Activated CD8-positive, alpha-beta memory T cell treated with anti-CD3 and anti-CD28 coated beads, Interleukin-2, amount 10 ng/mL, durations not matched to agents 7 days and 5 days (primary cell): Measurements from ENCODE around the gene EVI5L. TPM values are rescaled to one million over a fixed set of nuclear protein-coding genes. Genes with fewer than 3 reads are reported as not detected.
A peak's percentile ranks its signal among the peaks of the same experiment; 100 is the strongest.

Source experiments
- ATAC-seq: fragments of 150-1000 bp; cut with Tn5 transposase; one replicate; pipeline ENCODE4 v1.10.0; 2021; ENCODE audit warnings: moderate library complexity
- CTCF ChIA-PET: fragments of 350-600 bp; sonication (Branson Sonifier 250); formaldehyde crosslinking; loops from one replicate; lab custom pipeline; 2021; ENCODE audit warnings: antibody characterized with exemption; lab: Charles Lee
- DNase-seq: peaks from one replicate; pipeline ENCODE4 v3.0.0-alpha.2; 2020
- H3K27ac Mint-ChIP-seq: one replicate; pipeline ENCODE4 v1.8.0; 2021; ENCODE audit warnings: mild to moderate bottlenecking, mixed read lengths
- H3K27me3 Mint-ChIP-seq: one replicate; pipeline ENCODE4 v1.8.0; 2021; ENCODE audit warnings: mixed read lengths
- H3K36me3 Mint-ChIP-seq: one replicate; pipeline ENCODE4 v1.8.0; 2021; ENCODE audit warnings: mild to moderate bottlenecking, mixed read lengths
- H3K4me1 Mint-ChIP-seq: one replicate; pipeline ENCODE4 v1.8.0; 2021; ENCODE audit warnings: mixed read lengths
- H3K4me3 Mint-ChIP-seq: one replicate; pipeline ENCODE4 v1.8.0; 2021; ENCODE audit warnings: mild to moderate bottlenecking, moderate library complexity, mixed read lengths
- H3K9me3 Mint-ChIP-seq: one replicate; pipeline ENCODE4 v1.8.0; 2022; ENCODE audit warnings: low read depth, mixed read lengths
- total RNA-seq, 2 experiments: library from RNA; stranded (reverse); gene quantifications; one replicate each; pipeline ENCODE4 v1.2.3, GENCODE V29; 2021

Gene EVI5L
- total RNA-seq, 2 experiments from 2014 or later, result 6.0 to 6.1 TPM

DNA sequence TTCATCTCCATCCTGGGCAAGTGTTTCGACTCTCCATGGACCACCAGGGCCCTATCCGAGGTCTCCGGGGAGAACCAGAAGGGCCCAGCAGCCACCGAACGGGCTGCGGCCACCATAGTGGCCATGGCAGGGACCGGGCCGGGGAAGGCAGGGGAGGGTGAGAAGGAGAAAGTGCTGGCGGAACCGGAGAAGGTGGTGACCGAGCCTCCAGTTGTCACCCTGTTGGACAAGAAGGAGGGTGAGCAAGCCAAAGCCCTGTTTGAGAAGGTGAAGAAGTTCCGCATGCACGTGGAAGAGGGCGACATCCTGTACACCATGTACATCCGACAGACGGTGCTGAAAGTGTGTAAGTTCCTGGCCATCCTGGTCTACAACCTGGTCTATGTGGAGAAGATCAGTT lies 68.9 kb downstream of the EVI5L start:
- CTCF ChIA-PET, result interaction anchor here (0.8 to 1.8 kb wide), 6 partner anchors 16 to 219 kb away, joined by 3 to 5 read pairs (median 4); partner anchors contain the start of genes SNAPC2 and TRAPPC5
- Mint-ChIP-seq H3K27ac (no peak overlapping the region), H3K9me3 (no peaks in the 10 kb centered on the region), H3K4me3 (no peak overlapping the region), H3K4me1 (peaks cover 12% of the 10 kb centered on the region), H3K36me3 (peaks cover 2% of the 10 kb centered on the region), H3K27me3 (peaks cover 6% of the 10 kb centered on the region)
- DNase-seq, result no peak
- no peak for ATAC-seq

DNA sequence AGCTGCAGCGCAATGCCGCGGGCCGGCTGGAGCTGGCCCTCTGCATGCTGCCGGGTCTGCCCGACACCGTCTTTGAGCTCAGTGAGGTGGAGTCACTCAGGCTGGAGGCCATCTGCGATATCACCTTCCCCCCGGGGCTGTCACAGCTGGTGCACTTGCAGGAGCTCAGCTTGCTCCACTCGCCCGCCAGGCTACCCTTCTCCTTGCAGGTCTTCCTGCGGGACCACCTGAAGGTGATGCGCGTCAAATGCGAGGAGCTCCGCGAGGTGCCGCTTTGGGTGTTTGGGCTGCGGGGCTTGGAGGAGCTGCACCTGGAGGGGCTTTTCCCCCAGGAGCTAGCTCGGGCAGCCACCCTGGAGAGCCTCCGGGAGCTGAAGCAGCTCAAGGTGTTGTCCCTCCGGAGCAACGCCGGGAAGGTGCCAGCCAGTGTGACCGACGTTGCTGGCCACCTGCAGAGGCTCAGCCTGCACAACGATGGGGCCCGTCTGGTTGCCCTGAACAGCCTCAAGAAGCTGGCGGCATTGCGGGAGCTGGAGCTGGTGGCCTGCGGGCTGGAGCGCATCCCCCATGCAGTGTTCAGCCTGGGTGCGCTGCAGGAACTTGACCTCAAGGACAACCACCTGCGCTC lies 69.8 kb downstream of the EVI5L start:
- peaks cover 18% of the 10 kb centered on the region for H3K4me1 Mint-ChIP-seq
- H3K36me3 Mint-ChIP-seq, result peaks cover 6% of the 10 kb centered on the region
- ATAC-seq (no peak), DNase-seq (no peak)
- CTCF ChIA-PET, result interaction anchor here (1.0 to 2.7 kb wide), 5 partner anchors 18 to 102 kb away, joined by 3 to 10 read pairs (median 3); partner anchors contain the start of genes SNAPC2 and TIMM44
- no peak overlapping the region for H3K27ac Mint-ChIP-seq
- peaks cover 2% of the 10 kb centered on the region for H3K27me3 Mint-ChIP-seq
- H3K4me3 Mint-ChIP-seq, result no peak overlapping the region
- no peaks in the 10 kb centered on the region for H3K9me3 Mint-ChIP-seq

DNA sequence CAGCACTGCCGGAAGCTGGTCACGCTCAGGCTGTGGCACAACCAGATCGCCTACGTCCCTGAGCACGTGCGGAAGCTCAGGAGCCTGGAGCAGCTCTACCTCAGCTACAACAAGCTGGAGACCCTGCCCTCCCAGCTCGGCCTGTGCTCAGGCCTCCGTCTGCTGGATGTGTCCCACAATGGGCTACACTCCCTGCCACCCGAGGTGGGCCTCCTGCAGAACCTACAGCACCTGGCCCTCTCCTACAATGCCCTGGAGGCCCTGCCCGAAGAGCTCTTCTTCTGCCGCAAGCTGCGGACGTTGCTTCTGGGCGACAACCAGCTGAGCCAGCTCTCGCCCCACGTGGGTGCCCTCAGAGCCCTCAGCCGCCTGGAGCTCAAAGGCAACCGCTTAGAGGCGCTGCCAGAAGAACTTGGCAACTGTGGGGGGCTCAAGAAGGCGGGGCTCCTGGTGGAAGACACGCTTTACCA lies 70.4 kb downstream of the EVI5L start:
- ATAC-seq, result no peak
- CTCF ChIA-PET, result interaction anchor here (1.3 to 2.7 kb wide), 6 partner anchors 17 to 219 kb away, joined by 3 to 11 read pairs (median 5); partner anchors contain the start of genes SNAPC2, TIMM44 and TRAPPC5
- DNase-seq, result no peak
- Mint-ChIP-seq H3K4me3 (no peak overlapping the region), H3K36me3 (peaks cover 8% of the 10 kb centered on the region), H3K4me1 (peaks cover 22% of the 10 kb centered on the region), H3K9me3 (no peaks in the 10 kb centered on the region), H3K27ac (no peak overlapping the region), H3K27me3 (peaks cover 2% of the 10 kb centered on the region)

DNA sequence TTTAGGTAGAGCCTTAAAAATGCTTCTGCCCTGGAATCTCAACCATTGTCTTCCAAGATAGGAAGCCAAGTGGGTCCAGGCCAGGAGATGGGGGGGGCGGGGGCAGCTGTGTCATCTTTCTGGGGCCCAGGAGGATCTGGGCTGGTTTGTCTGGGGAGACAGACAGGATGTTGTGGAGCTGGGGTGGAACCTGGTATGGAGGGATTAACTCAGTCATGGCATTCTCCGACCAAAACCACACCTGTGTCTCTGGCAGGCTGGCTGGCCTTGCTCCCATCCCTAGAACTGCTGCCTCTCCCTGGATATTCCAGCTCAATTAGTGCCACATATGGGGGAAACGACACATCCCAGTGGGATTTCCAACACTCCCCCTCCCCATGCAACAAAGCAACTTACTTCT lies 70.9 kb downstream of the EVI5L start:
- ATAC-seq (no peak), DNase-seq (no peak)
- Mint-ChIP-seq H3K27ac (no peak overlapping the region), H3K36me3 (peaks cover 8% of the 10 kb centered on the region), H3K4me1 (peaks cover 26% of the 10 kb centered on the region), H3K27me3 (peaks cover 2% of the 10 kb centered on the region), H3K9me3 (no peaks in the 10 kb centered on the region), H3K4me3 (no peak overlapping the region)
- CTCF ChIA-PET, result interaction anchor here (1.3 to 2.7 kb wide), 6 partner anchors 17 to 220 kb away, joined by 3 to 11 read pairs (median 5); partner anchors contain the start of genes SNAPC2, TIMM44 and TRAPPC5

DNA sequence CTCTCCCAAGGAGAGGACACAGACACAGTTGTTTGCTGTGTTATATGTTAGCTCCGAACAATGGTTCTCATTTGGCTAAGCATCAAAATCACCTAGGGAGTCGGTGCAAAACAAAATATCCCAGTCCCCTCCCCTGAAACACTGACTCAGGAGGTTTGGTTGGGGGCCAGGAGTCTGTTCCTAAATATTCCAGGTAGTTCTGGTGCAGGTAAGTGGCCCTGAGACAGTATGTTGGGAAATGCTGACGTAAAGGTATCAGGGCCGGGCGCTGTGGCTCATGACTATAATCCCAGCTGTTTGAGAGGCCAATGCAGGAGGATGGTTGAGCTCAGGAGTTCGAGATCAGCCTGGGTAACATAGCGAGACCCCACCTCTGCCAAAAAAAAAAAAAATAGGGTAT lies 71.3 kb downstream of the EVI5L start:
- Mint-ChIP-seq H3K4me3 (no peak overlapping the region), H3K27ac (no peak overlapping the region), H3K9me3 (no peaks in the 10 kb centered on the region), H3K4me1 (peaks cover 26% of the 10 kb centered on the region), H3K27me3 (peaks cover 2% of the 10 kb centered on the region), H3K36me3 (peaks cover 8% of the 10 kb centered on the region)
- ATAC-seq, result no peak
- CTCF ChIA-PET, result interaction anchor here (1.3 to 2.7 kb wide), 5 partner anchors 16 to 220 kb away, joined by 3 to 11 read pairs (median 5); partner anchors contain the start of genes TIMM44 and TRAPPC5
- no peak for DNase-seq

DNA sequence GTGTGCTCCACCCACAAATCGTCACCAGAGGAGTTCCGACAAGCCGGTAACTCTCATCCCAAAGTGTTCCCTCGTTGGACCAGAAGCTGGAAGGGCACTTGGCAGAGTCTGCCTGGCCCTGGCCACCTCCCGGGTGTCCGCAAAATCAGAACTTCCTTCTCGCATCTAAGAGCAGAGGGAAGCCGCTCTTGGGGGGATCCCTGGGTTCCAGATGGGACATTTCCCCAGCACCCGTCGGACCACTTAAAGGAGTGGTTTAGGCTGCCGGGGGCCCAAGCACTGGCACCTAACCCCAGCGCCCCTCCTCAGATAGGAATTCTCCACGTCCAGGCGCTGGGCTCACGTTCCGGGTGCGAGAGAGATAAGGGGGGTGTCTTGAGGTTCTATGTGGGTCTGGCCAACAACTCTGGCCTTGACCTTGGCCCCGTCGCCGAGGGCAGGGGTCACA lies 72.8 kb downstream of the EVI5L start:
- Mint-ChIP-seq H3K27ac (peak overlapping the region; percentile 83), H3K36me3 (peaks cover 8% of the 10 kb centered on the region), H3K9me3 (no peaks in the 10 kb centered on the region), H3K27me3 (no peaks in the 10 kb centered on the region), H3K4me3 (peak overlapping the region; percentile 83), H3K4me1 (peaks cover 26% of the 10 kb centered on the region)
- no peak for ATAC-seq
- CTCF ChIA-PET, result interaction anchor here (0.7 to 2.6 kb wide), 11 partner anchors 15 to 222 kb away, joined by 3 to 26 read pairs (median 6); partner anchors contain the start of genes SNAPC2 and TRAPPC5
- DNase-seq, result no peak

DNA sequence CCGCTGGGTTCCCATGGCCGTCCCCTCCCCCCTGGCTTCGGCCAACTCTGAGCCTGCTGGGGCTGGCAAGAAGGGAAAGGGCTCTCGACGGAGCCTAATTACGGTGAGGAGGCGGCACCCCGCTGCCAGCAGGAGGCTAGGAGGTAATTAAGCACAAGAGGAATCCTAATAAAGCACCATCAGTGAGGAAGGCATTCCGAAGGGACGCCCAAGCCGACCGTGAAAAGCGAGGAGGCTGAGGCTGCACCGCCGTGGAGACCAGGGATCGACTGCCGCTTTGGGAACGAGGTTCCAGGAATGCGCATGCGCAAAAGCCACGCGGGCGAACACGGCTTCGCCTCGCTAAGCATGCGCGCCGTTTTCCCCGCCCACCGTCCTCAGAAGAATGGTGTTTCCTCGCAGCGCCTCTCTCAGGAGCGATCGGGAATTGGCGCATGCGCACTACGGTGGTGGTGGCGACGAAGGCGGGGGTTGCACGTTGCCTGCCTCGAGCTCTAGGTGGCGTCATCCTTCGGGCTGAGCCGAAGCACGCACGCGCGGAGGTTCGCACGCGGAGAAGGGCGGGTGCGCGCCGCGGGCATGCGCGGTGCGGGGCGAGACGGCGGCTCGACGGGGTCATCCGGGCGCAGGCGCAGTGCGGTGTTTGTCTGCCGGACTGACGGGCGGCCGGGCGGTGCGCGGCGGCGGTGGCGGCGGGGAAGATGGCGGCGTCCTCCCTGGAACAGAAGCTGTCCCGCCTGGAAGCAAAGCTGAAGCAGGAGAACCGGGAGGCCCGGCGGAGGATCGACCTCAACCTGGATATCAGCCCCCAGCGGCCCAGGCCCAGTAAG lies 73.4 kb downstream of the EVI5L start, which contains the start of gene MAP2K7:
MAP2K7 (plus strand) TSS at position 634 of the 830 bp plus-strand sequence; CDS start at position 702, 68 bp downstream.
- peak within 1 kb of the TSS; percentile 91 for H3K27ac Mint-ChIP-seq
- H3K4me3 Mint-ChIP-seq, result peak within 1 kb of the TSS; percentile 86
- H3K27me3 Mint-ChIP-seq, result no peaks in the 10 kb centered on the region
- ATAC-seq (peak; percentile 89), DNase-seq (peak; percentile 100)
- no peaks in the 10 kb centered on the region for H3K9me3 Mint-ChIP-seq
- peaks cover 26% of the 10 kb centered on the region for H3K4me1 Mint-ChIP-seq
- CTCF ChIA-PET, result interaction anchor here (0.7 to 2.6 kb wide), 16 partner anchors 15 to 381 kb away, joined by 3 to 26 read pairs (median 4); partner anchors contain the start of genes CTXN1, MCOLN1, SNAPC2 and TIMM44
- H3K36me3 Mint-ChIP-seq, result peaks cover 8% of the 10 kb centered on the region

DNA sequence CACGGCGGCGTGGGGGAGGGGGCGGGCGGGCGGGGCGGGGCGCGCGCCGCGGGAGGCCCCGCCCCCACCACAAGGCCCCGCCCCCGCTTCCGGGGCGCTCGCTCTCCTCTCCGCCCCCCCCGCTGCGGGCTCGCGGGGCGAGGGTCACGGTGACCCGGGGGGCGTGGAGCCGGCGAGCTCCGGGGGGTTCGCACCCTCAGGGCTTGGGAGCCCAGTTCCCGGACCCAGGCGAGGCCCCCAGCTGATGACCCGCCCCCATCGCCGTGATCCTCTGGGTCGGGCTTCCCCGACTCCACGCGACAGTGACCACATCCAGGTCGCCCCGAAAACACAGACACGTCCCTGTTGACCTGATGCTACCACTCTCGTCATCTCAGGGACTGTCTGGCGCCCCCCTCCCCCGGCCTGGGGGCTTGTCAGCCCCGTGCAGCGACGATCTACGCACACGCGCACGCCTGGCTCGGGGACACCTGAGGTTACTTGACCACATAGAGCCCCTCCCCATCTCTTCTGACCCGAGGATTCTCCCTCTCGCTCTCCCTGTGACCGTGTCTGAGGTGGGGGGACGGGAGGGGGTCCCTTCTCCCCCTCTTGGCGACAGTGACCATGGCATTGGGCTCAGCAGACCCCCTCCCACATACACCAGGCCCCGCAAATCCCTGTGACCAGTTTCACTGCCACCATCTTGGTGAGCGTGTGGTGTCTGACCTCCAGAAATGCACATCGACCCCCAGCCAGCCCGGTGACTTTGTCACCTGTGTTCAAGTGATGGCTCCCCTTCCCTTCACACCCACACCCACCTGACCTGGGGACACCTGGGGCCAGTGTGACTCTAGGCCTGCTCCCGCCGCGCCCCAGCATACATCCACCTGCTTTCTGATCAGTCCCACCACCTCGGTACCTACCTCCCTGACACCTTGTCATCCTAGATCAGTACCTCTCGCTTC lies 74.3 kb downstream of the EVI5L start:
- no peaks in the 10 kb centered on the region for H3K9me3 Mint-ChIP-seq
- peaks cover 8% of the 10 kb centered on the region for H3K36me3 Mint-ChIP-seq
- DNase-seq (peak; percentile 85), ATAC-seq (peak; percentile 58)
- peak overlapping the region; percentile 86 for H3K4me3 Mint-ChIP-seq
- H3K4me1 Mint-ChIP-seq, result peaks cover 26% of the 10 kb centered on the region
- CTCF ChIA-PET, result interaction anchor here (0.7 to 1.6 kb wide), 15 partner anchors 14 to 382 kb away, joined by 3 to 26 read pairs (median 4); partner anchors contain the start of genes CTXN1, MCOLN1, SNAPC2 and TIMM44
- no peaks in the 10 kb centered on the region for H3K27me3 Mint-ChIP-seq
- H3K27ac Mint-ChIP-seq, result peak overlapping the region; percentile 91

DNA sequence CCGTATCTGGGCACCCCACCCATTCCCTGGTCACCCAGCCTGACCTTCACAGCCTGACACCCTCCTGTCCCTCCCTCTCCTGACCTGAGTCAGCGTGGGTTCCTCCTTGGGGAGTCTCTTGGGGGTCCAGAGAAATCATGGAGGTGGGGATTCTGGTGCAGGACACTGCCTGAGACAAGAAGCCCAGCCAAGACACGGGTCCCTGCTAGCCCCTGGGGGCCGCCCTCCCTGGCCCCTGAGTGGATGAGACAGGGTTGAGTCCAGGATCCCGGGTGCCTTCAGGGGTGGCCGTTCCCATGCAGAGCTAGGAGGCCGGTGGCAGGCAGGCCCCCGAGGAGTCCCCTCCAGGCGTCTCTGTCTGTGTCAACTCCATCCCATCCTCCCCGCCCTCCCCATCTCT lies 75.2 kb downstream of the EVI5L start:
- H3K36me3 Mint-ChIP-seq, result peaks cover 8% of the 10 kb centered on the region
- ATAC-seq, result no peak
- DNase-seq, result no peak
- H3K27ac Mint-ChIP-seq, result peak overlapping the region; percentile 91
- CTCF ChIA-PET, result no interaction called here
- H3K4me3 Mint-ChIP-seq, result peak overlapping the region; percentile 86
- H3K4me1 Mint-ChIP-seq, result peaks cover 26% of the 10 kb centered on the region
- H3K27me3 Mint-ChIP-seq, result no peaks in the 10 kb centered on the region
- H3K9me3 Mint-ChIP-seq, result no peaks in the 10 kb centered on the region

DNA sequence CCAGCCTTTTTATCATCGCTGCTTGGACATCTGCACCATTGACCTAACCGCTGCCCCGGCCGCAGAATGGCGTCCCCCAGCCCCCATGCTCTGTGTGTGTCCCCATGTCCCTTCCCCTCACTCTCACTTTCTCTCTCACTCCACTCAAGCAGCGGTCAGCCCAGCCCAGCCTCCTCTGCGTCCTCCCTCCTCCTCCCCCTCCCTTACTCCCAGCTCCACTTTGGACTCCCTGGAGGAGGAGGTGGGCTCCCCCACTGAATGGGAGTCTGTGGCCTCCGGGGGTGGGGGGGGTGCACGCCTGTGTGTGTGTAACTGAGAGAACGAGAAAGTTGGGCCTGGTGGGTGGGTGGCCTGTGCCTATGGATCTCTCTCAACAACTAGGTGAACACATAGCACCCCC lies 75.8 kb downstream of the EVI5L start:
- H3K4me3 Mint-ChIP-seq, result peak overlapping the region; percentile 86
- DNase-seq (no peak), ATAC-seq (no peak)
- H3K36me3 Mint-ChIP-seq, result peaks cover 11% of the 10 kb centered on the region
- H3K27ac Mint-ChIP-seq, result no peak overlapping the region
- H3K4me1 Mint-ChIP-seq, result peaks cover 26% of the 10 kb centered on the region
- H3K9me3 Mint-ChIP-seq, result no peaks in the 10 kb centered on the region
- no peaks in the 10 kb centered on the region for H3K27me3 Mint-ChIP-seq
- CTCF ChIA-PET, result no interaction called here

DNA sequence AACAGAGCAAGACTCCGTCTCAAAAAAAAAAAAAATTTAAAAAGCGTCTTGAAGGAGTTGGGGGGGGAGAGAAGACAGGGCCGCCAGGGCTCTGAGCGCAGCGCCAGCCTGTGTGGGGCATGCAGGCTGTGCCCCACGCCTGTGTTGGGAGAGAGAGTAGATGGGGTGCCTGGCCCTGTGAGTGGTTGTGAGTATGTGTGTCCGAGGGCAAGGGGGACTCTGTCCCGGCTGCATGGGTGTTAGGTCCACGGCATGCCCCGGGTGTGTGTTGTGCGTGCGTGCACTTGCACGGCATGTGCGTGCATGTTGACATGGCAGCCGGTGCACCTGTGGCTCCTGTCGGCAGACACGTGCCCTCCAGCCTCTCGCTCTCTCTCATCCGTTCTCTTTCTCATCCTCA lies 77.1 kb downstream of the EVI5L start:
- ATAC-seq (no peak), DNase-seq (no peak)
- CTCF ChIA-PET, result no interaction called here
- H3K27me3 Mint-ChIP-seq, result no peaks in the 10 kb centered on the region
- H3K27ac Mint-ChIP-seq, result no peak overlapping the region
- no peaks in the 10 kb centered on the region for H3K9me3 Mint-ChIP-seq
- H3K36me3 Mint-ChIP-seq, result peaks cover 15% of the 10 kb centered on the region
- H3K4me3 Mint-ChIP-seq, result no peak overlapping the region
- peaks cover 26% of the 10 kb centered on the region for H3K4me1 Mint-ChIP-seq

DNA sequence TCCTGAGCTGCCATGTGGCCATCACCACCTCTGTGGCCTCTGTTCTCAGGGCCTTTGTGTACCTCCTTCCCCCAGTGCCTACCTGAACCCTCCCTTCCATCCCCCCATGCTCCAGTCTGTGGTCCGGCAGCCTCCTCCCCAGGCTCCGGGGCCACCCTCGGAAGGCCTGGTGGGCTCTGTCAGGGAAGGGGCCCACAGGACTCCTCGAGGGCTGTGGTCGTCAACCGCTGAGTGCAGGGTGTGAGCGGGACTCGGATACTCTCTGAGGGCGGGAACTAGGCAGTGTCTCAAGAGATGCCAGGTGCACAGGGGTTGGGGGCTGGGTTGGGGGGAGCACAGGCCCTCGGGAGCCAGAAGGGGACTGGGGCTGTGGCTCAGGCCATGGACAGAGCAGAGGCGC lies 77.5 kb downstream of the EVI5L start:
- Mint-ChIP-seq H3K36me3 (peaks cover 15% of the 10 kb centered on the region), H3K27ac (no peak overlapping the region), H3K4me3 (no peak overlapping the region), H3K27me3 (no peaks in the 10 kb centered on the region), H3K9me3 (no peaks in the 10 kb centered on the region), H3K4me1 (peaks cover 24% of the 10 kb centered on the region)
- DNase-seq (no peak), ATAC-seq (no peak)
- CTCF ChIA-PET, result interaction anchor here (1.3 kb wide), 1 partner anchor 9 kb away, joined by 4 read pairs; no protein-coding TSS in a partner anchor
